ENCODE results near the gene HOTAIR. TPM values are rescaled to one million over a fixed set of nuclear protein-coding genes. Genes with fewer than 3 reads are reported as not detected.

HOTAIR gene
- not detected for total RNA-seq

GRCh38 chr12:53974084-53975063, at the start of gene HOTAIR:
TSS of gene HOTAIR (minus strand) at chr12:53974954.
- ATAC-seq (replicated peaks in 1 of 2) (peak; percentile 53 to 57), DNase-seq (peak; percentile 40 to 52)
- H3K27me3 Mint-ChIP-seq (ENCODE audit: low read depth): peaks cover 85% of the 10 kb centered on the region
- peaks cover 3% of the 10 kb centered on the region in 2 donors for H3K36me3 Mint-ChIP-seq (ENCODE audit: insufficient read depth in 2 of 2)
- peak within 1 kb of the TSS; percentile 38 for H3K27ac Mint-ChIP-seq
- peak within 1 kb of the TSS; percentile 76 to 77 for H3K4me3 Mint-ChIP-seq
- H3K4me1 Mint-ChIP-seq (ENCODE audit: low read depth): peaks cover 17% of the 10 kb centered on the region
- no peaks in the 10 kb centered on the region for H3K9me3 Mint-ChIP-seq

- Mint-ChIP-seq H3K4me3 (no peak overlapping the region), H3K27ac (no peak overlapping the region), H3K9me3 (no peaks in the 10 kb centered on the region), H3K27me3 (ENCODE audit: low read depth) (peaks cover 92% of the 10 kb centered on the region), H3K4me1 (ENCODE audit: low read depth) (peaks cover 25% of the 10 kb centered on the region), H3K36me3 (ENCODE audit: insufficient read depth in 2 of 2) (no peaks in the 10 kb centered on the region)
- no peak for DNase-seq
- no peak for ATAC-seq (replicated peaks in 1 of 2)
These were observed 49.4 kb upstream of the HOTAIR start for GRCh38 chr12:54024127-54024526.

- DNase-seq: no peak
- Mint-ChIP-seq H3K4me3 (no peak overlapping the region), H3K9me3 (no peaks in the 10 kb centered on the region), H3K27me3 (ENCODE audit: low read depth) (peaks cover 86% of the 10 kb centered on the region), H3K36me3 (ENCODE audit: insufficient read depth in 2 of 2) (no peaks in the 10 kb centered on the region), H3K4me1 (ENCODE audit: low read depth) (peaks cover 24% of the 10 kb centered on the region), H3K27ac (no peak overlapping the region)
- no peak for ATAC-seq (replicated peaks in 1 of 2)
These were observed 48.5 kb upstream of the HOTAIR start for GRCh38 chr12:54022960-54023884.

DNA sequence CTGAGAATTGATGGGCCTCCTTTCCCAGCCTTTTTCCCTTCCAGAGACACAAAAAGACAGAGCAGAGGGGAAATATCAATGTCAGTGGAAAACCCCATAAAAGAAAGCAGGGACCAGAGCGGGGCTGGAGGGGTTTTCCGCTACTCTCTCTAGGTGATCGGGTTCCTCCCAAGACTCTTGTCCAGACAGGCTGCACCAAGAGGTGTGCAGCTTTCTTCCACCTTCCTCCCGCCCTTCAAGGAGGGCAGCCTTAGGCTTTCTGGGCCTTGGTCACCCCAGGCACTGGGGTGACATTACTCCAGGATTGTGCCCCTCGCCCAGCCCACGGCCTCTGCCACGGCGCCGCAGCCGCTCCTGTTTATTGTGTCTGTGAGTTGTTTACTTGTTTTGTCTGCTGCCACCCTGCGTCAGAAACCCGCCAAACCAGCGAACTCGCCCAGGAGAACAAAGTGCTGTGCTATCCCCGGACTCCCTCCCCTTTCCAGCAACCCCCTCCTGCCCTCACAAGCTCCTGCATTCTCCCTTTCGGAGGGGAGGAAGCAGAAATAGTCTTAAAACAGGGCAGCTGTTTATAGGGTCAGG, 46.8 kb upstream of the HOTAIR start:
- DNase-seq: no peak
- Mint-ChIP-seq H3K4me3 (peak overlapping the region in 1 of 2 donors; percentile 46), H3K27ac (no peak overlapping the region), H3K36me3 (ENCODE audit: insufficient read depth in 2 of 2) (no peaks in the 10 kb centered on the region), H3K4me1 (ENCODE audit: low read depth) (peaks cover 24% of the 10 kb centered on the region), H3K9me3 (no peaks in the 10 kb centered on the region), H3K27me3 (ENCODE audit: low read depth) (peaks cover 76% of the 10 kb centered on the region)
- ATAC-seq (replicated peaks in 1 of 2): no peak

- no peaks in the 10 kb centered on the region for H3K36me3 Mint-ChIP-seq (ENCODE audit: insufficient read depth in 2 of 2)
- no peak for ATAC-seq (replicated peaks in 1 of 2)
- no peak overlapping the region for H3K27ac Mint-ChIP-seq
- H3K9me3 Mint-ChIP-seq: no peaks in the 10 kb centered on the region
- peaks cover 75% of the 10 kb centered on the region for H3K27me3 Mint-ChIP-seq (ENCODE audit: low read depth)
- no peak for DNase-seq
- peaks cover 24% of the 10 kb centered on the region for H3K4me1 Mint-ChIP-seq (ENCODE audit: low read depth)
- no peak overlapping the region for H3K4me3 Mint-ChIP-seq
These were observed 46.0 kb upstream of the HOTAIR start for GRCh38 chr12:54020591-54021405.

GRCh38 chr12:54019924-54020590, 45.3 kb upstream of the HOTAIR start:
- H3K4me3 Mint-ChIP-seq: peak overlapping the region; percentile 25 to 58
- H3K27ac Mint-ChIP-seq: no peak overlapping the region
- H3K9me3 Mint-ChIP-seq: no peaks in the 10 kb centered on the region
- peaks cover 75% of the 10 kb centered on the region for H3K27me3 Mint-ChIP-seq (ENCODE audit: low read depth)
- DNase-seq (no peak), ATAC-seq (replicated peaks in 1 of 2) (no peak)
- H3K36me3 Mint-ChIP-seq (ENCODE audit: insufficient read depth in 2 of 2): no peaks in the 10 kb centered on the region
- H3K4me1 Mint-ChIP-seq (ENCODE audit: low read depth): peaks cover 28% of the 10 kb centered on the region

DNA sequence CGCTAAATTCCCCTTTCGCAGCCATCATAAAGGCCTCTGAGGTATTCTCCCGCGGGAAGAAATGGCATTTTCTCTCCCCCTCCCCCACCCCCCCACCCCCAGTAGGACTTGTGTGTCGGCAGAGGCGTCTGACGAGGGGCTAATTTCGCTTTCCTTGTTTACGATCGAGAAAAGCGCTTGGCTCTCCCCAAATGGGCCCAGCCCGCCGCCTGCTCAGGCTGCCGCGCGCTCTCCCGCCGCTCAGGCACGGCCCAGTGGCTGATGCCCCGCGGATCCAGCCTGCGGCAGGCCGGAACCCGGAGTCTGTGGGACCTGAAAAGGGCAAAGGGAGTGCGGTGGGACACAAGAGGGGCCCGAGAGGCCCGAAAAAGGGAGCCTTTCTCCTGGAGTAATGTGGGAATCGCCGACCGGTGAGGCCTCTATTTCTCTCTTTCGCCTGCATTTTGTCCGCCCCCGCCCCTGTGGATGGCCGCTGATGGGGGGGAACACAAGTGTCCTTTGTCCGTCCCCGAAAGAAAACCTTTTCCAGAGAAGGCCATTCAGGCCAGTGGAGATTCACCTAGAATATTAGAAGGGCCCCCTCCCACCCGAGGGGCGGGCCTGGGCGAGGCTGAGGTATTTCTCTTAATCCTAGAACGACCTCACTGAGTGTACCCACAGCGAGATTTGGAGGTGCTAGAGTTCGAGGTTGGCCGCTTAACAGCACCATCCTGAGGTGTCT, 44.5 kb upstream of the HOTAIR start:
- Mint-ChIP-seq H3K36me3 (ENCODE audit: insufficient read depth in 2 of 2) (no peaks in the 10 kb centered on the region), H3K27ac (no peak overlapping the region), H3K4me3 (peak overlapping the region; percentile 9 to 56), H3K4me1 (ENCODE audit: low read depth) (peaks cover 36% of the 10 kb centered on the region), H3K9me3 (no peaks in the 10 kb centered on the region), H3K27me3 (ENCODE audit: low read depth) (peaks cover 75% of the 10 kb centered on the region)
- no peak for ATAC-seq (replicated peaks in 1 of 2)
- no peak for DNase-seq

- Mint-ChIP-seq H3K27ac (no peak overlapping the region), H3K36me3 (ENCODE audit: insufficient read depth in 2 of 2) (no peaks in the 10 kb centered on the region), H3K9me3 (no peaks in the 10 kb centered on the region), H3K4me1 (ENCODE audit: low read depth) (peaks cover 40% of the 10 kb centered on the region), H3K4me3 (peak overlapping the region; percentile 80 to 93), H3K27me3 (ENCODE audit: low read depth) (peaks cover 75% of the 10 kb centered on the region)
- DNase-seq (no peak), ATAC-seq (replicated peaks in 1 of 2) (no peak)
These were observed 43.8 kb upstream of the HOTAIR start for GRCh38 chr12:54018468-54018984.

- Mint-ChIP-seq H3K27ac (no peak overlapping the region), H3K27me3 (ENCODE audit: low read depth) (peaks cover 75% of the 10 kb centered on the region), H3K9me3 (no peaks in the 10 kb centered on the region), H3K4me3 (peak overlapping the region; percentile 80 to 93), H3K36me3 (ENCODE audit: insufficient read depth in 2 of 2) (no peaks in the 10 kb centered on the region), H3K4me1 (ENCODE audit: low read depth) (peaks cover 40% of the 10 kb centered on the region)
- peak; percentile 79 to 83 for DNase-seq
- ATAC-seq (replicated peaks in 1 of 2): peak; percentile 89 to 92
These were observed 43.2 kb upstream of the HOTAIR start for GRCh38 chr12:54017878-54018467.

GRCh38 chr12:54017027-54017788, 42.5 kb upstream of the HOTAIR start:
- peak; percentile 61 to 63 for ATAC-seq (replicated peaks in 1 of 2)
- peak overlapping the region; percentile 80 to 93 for H3K4me3 Mint-ChIP-seq
- peak overlapping the region; percentile 42 for H3K27ac Mint-ChIP-seq
- peaks cover 40% of the 10 kb centered on the region for H3K4me1 Mint-ChIP-seq (ENCODE audit: low read depth)
- peaks cover 75% of the 10 kb centered on the region for H3K27me3 Mint-ChIP-seq (ENCODE audit: low read depth)
- no peaks in the 10 kb centered on the region for H3K9me3 Mint-ChIP-seq
- DNase-seq: no peak
- H3K36me3 Mint-ChIP-seq (ENCODE audit: insufficient read depth in 2 of 2): no peaks in the 10 kb centered on the region

Measured in activated T-cell treated with anti-CD3 and anti-CD28 coated beads, Interleukin-2, amount 50 U/mL, for 72 hours (primary cell).